ENCODE results near the gene TLK2.

TLK2 gene

DNA sequence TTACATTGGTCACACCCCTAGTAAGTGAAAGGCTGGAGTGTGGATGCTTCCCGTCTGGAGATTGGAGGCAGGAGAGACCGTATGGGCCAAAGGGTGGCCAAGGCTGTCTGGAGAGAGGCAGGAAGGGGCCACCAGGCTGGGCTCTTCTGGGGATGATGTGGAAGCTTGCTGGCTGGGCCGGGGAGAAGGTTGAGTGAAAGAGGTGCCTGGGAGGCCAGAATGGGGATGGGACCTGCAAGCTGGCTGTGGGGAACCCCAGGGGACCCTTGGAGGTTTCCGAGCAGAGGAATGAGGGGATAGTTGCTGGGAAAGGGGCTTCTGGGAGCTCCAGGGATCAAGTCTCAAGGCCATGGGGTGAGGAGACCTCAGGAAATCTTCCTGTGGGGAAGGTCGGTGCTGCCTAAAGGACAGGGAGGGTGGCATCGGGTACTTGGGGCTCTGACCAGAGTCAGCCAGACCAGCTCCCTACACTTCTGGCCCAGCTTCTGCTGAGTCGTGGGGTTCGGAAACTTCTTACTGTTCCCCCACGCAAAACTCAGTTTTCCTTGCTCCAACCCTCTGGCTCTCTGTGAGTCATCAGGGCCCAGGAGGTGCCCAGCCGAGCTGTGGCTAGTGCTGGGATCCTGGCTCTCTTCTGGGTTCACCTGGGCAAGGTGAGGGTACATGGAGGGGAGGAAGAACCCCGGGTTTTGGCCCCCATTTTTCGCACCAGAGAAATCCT, 151.9 kb downstream of the TLK2 start:
- DNase-seq (ENCODE audit: low read depth), result no peak
- H3K4me3 ChIP-seq (ENCODE audit: low read depth, low read length), result peak overlapping the region; percentile 36
- TF ChIP-seq, protein P1, sequence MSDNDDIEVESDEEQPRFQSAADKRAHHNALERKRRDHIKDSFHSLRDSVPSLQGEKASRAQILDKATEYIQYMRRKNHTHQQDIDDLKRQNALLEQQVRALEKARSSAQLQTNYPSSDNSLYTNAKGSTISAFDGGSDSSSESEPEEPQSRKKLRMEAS (IDR thresholded peaks at IDR 0.05; ENCODE audit: low read depth, low read length), result no peak
- no peak for TF ChIP-seq MYC (IDR thresholded peaks at IDR 0.05; ENCODE audit: low read depth, low read length)

GRCh38 chr17:62631086-62631935, 152.7 kb downstream of the TLK2 start:
- TF ChIP-seq, protein P1 (IDR thresholded peaks at IDR 0.05; ENCODE audit: low read depth, low read length), result no peak
- no peak for DNase-seq (ENCODE audit: low read depth)
- H3K4me3 ChIP-seq (ENCODE audit: low read depth, low read length), result no peak overlapping the region

- DNase-seq (ENCODE audit: low read depth), result no peak
- TF ChIP-seq, protein P2, sequence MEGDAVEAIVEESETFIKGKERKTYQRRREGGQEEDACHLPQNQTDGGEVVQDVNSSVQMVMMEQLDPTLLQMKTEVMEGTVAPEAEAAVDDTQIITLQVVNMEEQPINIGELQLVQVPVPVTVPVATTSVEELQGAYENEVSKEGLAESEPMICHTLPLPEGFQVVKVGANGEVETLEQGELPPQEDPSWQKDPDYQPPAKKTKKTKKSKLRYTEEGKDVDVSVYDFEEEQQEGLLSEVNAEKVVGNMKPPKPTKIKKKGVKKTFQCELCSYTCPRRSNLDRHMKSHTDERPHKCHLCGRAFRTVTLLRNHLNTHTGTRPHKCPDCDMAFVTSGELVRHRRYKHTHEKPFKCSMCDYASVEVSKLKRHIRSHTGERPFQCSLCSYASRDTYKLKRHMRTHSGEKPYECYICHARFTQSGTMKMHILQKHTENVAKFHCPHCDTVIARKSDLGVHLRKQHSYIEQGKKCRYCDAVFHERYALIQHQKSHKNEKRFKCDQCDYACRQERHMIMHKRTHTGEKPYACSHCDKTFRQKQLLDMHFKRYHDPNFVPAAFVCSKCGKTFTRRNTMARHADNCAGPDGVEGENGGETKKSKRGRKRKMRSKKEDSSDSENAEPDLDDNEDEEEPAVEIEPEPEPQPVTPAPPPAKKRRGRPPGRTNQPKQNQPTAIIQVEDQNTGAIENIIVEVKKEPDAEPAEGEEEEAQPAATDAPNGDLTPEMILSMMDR (IDR thresholded peaks at IDR 0.05; ENCODE audit: low read depth, low read length), result no peak
- TF ChIP-seq MYC (IDR thresholded peaks at IDR 0.05; ENCODE audit: low read depth, low read length), result no peak
- TF ChIP-seq POLR2A (IDR thresholded peaks at IDR 0.05; ENCODE audit: extremely low read depth, insufficient read length), result no peak
- TF ChIP-seq, protein P1 (IDR thresholded peaks at IDR 0.05; ENCODE audit: low read depth, low read length), result no peak
- no peak overlapping the region for H3K4me3 ChIP-seq (ENCODE audit: low read depth, low read length)
Observed at GRCh38 chr17:62631936-62632924, 153.6 kb downstream of the TLK2 start.

- H3K4me3 ChIP-seq (ENCODE audit: low read depth, low read length), result no peak overlapping the region
- DNase-seq (ENCODE audit: low read depth), result no peak
Observed at GRCh38 chr17:62637809-62638208, 159.2 kb downstream of the TLK2 start.

GRCh38 chr17:62641153-62641552, 162.5 kb downstream of the TLK2 start:
- TF ChIP-seq, protein P1 (IDR thresholded peaks at IDR 0.05; ENCODE audit: low read depth, low read length), result no peak
- no peak for TF ChIP-seq MYC (IDR thresholded peaks at IDR 0.05; ENCODE audit: low read depth, low read length)
- TF ChIP-seq, protein P2 (IDR thresholded peaks at IDR 0.05; ENCODE audit: low read depth, low read length), result no peak
- no peak for TF ChIP-seq POLR2A (IDR thresholded peaks at IDR 0.05; ENCODE audit: extremely low read depth, insufficient read length)
- no peak for DNase-seq (ENCODE audit: low read depth)
- H3K4me3 ChIP-seq (ENCODE audit: low read depth, low read length), result no peak overlapping the region

More at GRCh38 chr17:62637809-62638208, 159.2 kb downstream of the TLK2 start:
- TF ChIP-seq POLR2A (IDR thresholded peaks at IDR 0.05; ENCODE audit: extremely low read depth, insufficient read length) (no peak), MYC (IDR thresholded peaks at IDR 0.05; ENCODE audit: low read depth, low read length) (no peak)
- TF ChIP-seq, protein P2 (IDR thresholded peaks at IDR 0.05; ENCODE audit: low read depth, low read length), result no peak
- TF ChIP-seq, protein P1 (IDR thresholded peaks at IDR 0.05; ENCODE audit: low read depth, low read length), result no peak

GRCh38 chr17:62641951-62642350, 163.3 kb downstream of the TLK2 start:
- TF ChIP-seq, protein P1 (IDR thresholded peaks at IDR 0.05; ENCODE audit: low read depth, low read length), result no peak
- TF ChIP-seq, protein P2 (IDR thresholded peaks at IDR 0.05; ENCODE audit: low read depth, low read length), result no peak
- TF ChIP-seq POLR2A (IDR thresholded peaks at IDR 0.05; ENCODE audit: extremely low read depth, insufficient read length), result no peak
- TF ChIP-seq MYC (IDR thresholded peaks at IDR 0.05; ENCODE audit: low read depth, low read length), result no peak
- no peak overlapping the region for H3K4me3 ChIP-seq (ENCODE audit: low read depth, low read length)
- DNase-seq (ENCODE audit: low read depth), result no peak

Data from NB4 (cell line).